K562 (cell line): ENCODE data around the gene COL20A1. TPM values are rescaled to one million over a fixed set of nuclear protein-coding genes. Genes with fewer than 3 reads are reported as not detected.

ENCODE experiments used
- BCL6 ChIP-seq: fragments of 250-450 bp; sonication (Bioruptor Pico); IDR thresholded peaks from 2 replicates; pipeline ENCODE4 v1.4.0; 2020
- E2F1 ChIP-seq: sonication (generic); formaldehyde crosslinking; IDR thresholded peaks from 2 replicates; pipeline ENCODE4 v1.8.1; 2023; ENCODE audit warnings: mild to moderate bottlenecking, missing genetic modification reagents, moderate library complexity
- ELK3 ChIP-seq: fragments of 450-650 bp; formaldehyde crosslinking; IDR thresholded peaks from 2 replicates; pipeline ENCODE4 v1.4.0; 2020; ENCODE audit warnings: mild to moderate bottlenecking
- KDM4B ChIP-seq, 2 experiments: fragments of 450-650 bp in 1 of 2; sonication (generic) in 1 of 2; IDR thresholded peaks; 2 replicates each; pipeline ENCODE4 v1.6.1; 2016 to 2017; ENCODE audit warnings: borderline replicate concordance in 2 of 2, antibody characterized with exemption in 1 of 2, low read depth in 1 of 2, mild to moderate bottlenecking in 1 of 2
- PKNOX1 ChIP-seq: fragments of 450-650 bp; IDR thresholded peaks from 2 replicates; pipeline ENCODE4 v1.6.1; 2016
- PTRF ChIP-seq: fragments of 450-650 bp; IDR thresholded peaks from 2 replicates; pipeline ENCODE4 v1.6.1; 2016; ENCODE audit warnings: mild to moderate bottlenecking, missing genetic modification characterization, missing compliant biosample characterization
- SREBF2 ChIP-seq: sonication (generic); formaldehyde crosslinking; IDR thresholded peaks from 2 replicates; pipeline ENCODE4 v1.4.0; 2020; ENCODE audit warnings: mild to moderate bottlenecking, missing genetic modification reagents
- ZBTB34 ChIP-seq: fragments of 250-450 bp; sonication (Bioruptor Pico); IDR thresholded peaks from 2 replicates; pipeline ENCODE4 v1.8.0; 2021; ENCODE audit warnings: mild to moderate bottlenecking, moderate library complexity
- polyA plus RNA-seq, 8 experiments: library from polyadenylated mRNA; depleted of rRNA in 4 of 8; stranded (reverse) in 5 of 8; unstranded in 3 of 8; fragments of >200 nt; fragmentation: Nextera tagmentation in 2 of 8; fragmentation: Illumina TruSeq in 1 of 8; extraction: Ambion mirVana in 2 of 8; extraction: Trizol in 1 of 8; gene quantifications; 2 replicates each; pipeline versions ENCODE4 v1.2.1 to v1.2.3, GENCODE V29; 2011 to 2014; ENCODE audit warnings: inconsistent platforms in 1 of 8, missing spikeins in 1 of 8
- total RNA-seq, 7 experiments: library from RNA; depleted of rRNA in 6 of 7; stranded (reverse); fragments of >200 nt in 6 of 7; fragmentation: Illumina TruSeq in 2 of 7; extraction: Trizol in 2 of 7; gene quantifications; 2 replicates each; pipeline versions ENCODE4 v1.2.1 to v1.2.3, GENCODE V29; 2011 to 2021; ENCODE audit warnings: low replicate concordance in 1 of 7

Gene COL20A1
- total and polyA plus RNA-seq, 9 of the 15 experiments (the other 6 are each of a cell fraction or from before 2014, with no cell fraction given): not detected

- TF ChIP-seq E2F1: no peak
- no peak for TF ChIP-seq ZBTB34
- no peak for TF ChIP-seq PKNOX1
- no peak for TF ChIP-seq ELK3 (CRISPR knock-in tag)
- no peak for TF ChIP-seq PTRF (tag)
- no peak for TF ChIP-seq BCL6
- TF ChIP-seq KDM4B (IDR thresholded peaks at IDR 0.05; ENCODE audit: borderline replicate concordance in 2 of 2, low read depth in 1 of 2): no peak
- no peak for TF ChIP-seq SREBF2 (CRISPR knock-in tag)
Observed at GRCh38 chr20:63368151-63368550, 75.2 kb downstream of the COL20A1 start (continued).
